NOMO-1 treated with dmso at 0.1 percent for 144 hours (cell line): ENCODE measurements around the gene MROH7.
"Not testable (repeated sequence)": the region's sequence is repeated elsewhere in the genome, so short reads cannot be mapped to it uniquely, and the experiment has no call there.

Source experiments
- DNase-seq: peaks from one replicate; lab custom pipeline; 2025; ENCODE audit not compliant: unreplicated experiment; lab: John Stamatoyannopoulos, UW

MROH7 gene

DNA sequence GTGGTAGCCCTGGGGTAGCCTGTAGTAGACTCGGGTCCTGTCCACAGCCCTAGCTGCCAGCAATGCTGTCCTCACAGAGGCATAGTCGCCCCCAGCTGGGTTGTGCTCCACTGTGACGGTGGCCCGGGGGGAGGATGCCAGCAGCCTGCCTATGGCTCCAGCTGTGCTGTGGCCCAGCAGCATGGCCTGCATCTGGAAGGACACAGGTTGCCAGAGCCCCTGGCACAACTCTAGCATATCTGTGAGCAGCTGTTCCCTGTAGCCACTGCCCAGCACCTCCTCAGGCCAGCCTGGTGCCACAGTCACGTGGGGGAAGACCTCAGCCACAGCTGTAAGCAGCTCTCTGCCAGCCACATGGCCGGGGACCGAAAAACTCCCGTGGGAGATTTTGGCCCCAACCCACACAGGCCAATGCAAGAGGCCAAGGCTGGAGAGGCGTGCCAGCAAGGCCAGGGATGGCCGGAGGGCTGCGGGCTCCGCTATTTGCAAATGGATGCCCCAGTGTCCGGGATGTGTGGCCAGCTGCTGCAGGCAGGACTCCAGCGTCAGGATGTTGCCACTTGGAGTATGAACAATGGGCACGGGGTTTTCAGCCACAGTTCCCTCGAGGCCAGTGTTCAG is 32.2 kb upstream of the MROH7 start:
- DNase-seq: no peak

DNA sequence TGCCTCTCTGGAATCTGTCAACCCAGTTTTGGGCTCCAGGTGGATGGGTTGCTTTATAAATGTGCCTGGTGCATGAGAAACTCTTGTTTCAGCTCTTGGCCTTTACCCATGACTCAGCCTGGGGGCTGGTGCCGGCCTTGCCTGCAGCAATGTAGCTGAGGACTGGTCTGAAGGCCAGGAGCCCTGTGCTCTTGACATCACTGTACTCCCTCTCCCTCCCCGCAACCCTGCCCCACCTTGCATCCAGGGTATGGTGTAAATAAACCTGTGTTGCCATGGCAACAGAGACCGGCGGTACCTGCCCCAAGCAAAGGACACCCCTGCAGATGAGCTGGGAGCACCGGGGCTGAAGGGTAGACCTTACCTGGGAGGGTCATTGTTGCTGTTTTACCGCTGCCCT is 31.5 kb upstream of the MROH7 start:
- no peak for DNase-seq

- DNase-seq: no peak
Observed at GRCh38 chr1:54610601-54611580, 30.7 kb upstream of the MROH7 start.

DNA sequence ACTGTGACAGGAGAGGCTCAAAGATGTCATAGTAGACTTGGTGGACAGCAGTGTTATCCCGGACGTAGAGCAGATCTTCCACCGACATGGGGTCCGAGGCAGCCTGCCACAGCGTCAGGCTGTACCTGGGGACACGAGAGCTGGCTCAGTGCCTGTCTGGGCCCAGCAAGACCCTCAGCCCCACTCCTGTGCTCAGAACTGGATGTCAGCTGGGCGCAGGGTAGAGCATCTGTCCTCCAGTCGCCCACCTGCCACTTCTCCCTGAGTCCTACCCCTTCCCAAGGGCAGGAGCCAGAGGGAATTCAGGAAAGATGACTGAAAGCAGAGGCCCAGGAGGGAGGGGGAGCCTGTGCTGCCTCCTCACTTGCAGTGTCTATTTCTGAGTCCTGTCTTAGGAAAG is 30.0 kb upstream of the MROH7 start:
- DNase-seq: no peak

- no peak for DNase-seq
Observed at GRCh38 chr1:54614024-54614423, 27.6 kb upstream of the MROH7 start.

DNA sequence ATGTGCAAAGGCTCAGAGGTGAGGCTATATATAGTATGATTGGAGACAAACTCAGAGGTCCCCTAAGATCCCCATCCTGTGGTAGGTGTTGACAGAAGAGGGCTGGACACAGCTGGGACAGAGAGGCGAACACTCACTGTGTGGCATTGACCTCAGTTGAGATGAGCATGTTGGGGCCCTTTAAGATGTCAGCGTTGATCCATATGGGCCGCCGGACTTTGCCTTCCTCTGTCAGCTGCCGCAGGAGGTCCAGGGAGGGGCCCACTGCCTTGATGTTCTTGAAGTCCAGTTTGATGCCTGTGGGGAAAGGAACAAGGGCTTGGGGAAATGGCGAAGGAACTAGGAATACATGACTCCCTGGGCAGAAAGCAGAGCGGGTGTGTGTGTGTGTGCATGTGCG is 27.0 kb upstream of the MROH7 start:
- no peak for DNase-seq

GRCh38 chr1:54615531-54616279 is 25.9 kb upstream of the MROH7 start:
- peak; percentile 31 for DNase-seq

GRCh38 chr1:54619749-54620148 is 21.8 kb upstream of the MROH7 start:
- DNase-seq: no peak

DNA sequence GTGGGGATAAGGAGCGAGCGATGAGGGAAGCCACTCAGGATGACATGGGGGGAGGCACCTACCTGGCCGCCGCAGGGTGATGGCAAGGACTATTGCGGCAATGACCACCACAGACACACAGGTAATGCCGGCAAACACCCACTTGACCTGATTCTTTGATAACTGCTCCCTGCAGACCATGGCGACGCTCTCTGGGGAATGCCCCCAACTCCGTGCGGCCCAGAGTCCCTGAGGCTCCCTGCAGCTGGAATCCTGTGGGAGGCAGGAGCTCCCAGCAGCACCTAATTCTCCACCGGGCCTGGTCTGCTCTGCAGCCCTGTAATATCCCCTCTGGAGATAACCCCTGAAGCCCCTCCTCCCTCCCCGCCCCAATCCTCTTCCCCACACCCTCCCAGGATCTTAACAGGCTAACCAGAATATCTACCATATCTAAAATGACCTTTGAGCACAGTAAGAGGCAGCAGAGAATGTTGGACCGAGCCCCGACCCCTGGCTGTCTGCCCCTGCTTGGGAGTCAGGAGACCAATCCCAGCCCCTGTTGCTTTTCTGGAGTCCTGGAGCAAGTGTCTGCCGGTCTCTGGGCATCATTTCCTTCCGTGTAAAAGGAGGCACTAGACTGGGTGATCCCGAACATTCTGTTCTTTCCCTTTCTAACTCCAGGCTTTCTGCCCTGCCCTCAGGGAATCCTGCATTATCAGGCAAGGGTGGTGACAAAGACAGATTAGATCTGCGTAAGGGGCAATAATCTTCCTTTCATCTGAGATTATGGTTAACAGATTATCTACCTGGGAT is 18.2 kb upstream of the MROH7 start, which contains the start of gene FAM151A:
Gene FAM151A, minus strand, starts transcription at position 310 of the 792 bp plus-strand sequence. Its CDS starts 130 bp downstream, at position 180.
- no peak for DNase-seq

GRCh38 chr1:54624466-54625464 is 16.8 kb upstream of the MROH7 start:
- DNase-seq: no peak

DNA sequence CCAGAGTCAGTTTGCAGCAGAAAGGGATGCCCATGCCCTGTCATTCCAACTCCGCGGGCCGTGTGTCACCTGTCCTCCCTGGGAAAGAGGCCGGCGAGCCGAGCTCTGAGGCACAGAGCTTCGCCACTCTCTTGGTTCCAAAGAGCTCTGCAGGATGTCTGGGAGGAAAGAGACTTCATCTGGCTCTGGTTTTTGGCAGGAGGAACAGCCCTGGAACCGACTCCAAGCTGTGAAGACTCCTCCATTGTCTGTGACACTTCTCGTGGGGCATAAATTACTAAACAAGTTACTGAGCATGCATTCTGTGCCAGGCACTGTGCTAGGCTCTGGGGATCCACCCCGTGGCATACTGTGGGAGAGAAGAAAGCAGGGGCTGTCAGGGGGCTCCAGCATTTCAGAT is 14.4 kb upstream of the MROH7 start:
- no peak for DNase-seq

GRCh38 chr1:54635804-54636203 is 5.8 kb upstream of the MROH7 start:
- DNase-seq: not testable (repeated sequence)

DNA sequence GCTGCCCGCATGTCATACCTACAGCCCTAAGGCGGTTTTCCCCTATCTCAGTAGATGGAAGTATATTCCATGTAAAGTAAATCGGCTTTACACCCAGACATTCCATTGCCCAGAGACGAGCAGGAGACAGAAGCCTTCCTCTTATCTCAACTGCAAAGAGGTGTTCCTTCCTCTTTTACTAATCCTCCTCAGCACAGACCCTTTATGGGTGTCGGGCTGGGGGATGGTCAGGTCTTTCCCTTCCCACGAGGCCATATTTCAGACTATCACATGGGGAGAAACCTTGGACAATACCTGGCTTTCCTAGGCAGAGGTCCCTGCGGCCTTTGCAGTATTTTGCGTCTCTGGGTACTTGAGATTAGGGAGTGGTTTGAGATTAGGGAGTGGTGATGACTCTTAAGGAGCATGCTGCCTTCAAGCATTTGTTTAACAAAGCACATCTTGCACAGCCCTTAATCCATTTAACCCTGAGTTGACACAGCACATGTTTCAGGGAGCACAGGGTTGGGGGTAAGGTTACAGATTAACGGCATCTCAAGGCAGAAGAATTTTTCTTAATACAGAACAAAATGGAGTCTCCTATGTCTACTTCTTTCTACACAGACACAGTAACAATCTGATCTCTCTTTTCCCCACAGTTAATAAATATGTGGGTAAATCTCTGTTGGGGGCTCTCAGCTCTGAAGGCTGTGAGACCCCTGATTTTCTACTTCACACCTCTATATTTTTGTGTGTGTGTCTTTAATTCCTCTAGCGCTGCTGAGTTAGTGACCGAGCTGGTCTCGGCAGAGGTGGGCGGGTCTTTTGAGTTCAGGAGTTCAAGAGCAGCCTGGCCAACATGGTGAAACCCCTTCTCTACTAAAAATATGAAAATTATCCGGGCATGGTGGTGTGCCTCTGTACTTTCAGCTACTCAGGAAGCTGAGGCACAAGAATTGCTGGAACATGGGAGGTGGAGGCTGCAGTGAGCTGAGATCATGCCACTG is 4.8 kb upstream of the MROH7 start:
- DNase-seq: not testable (repeated sequence)

DNA sequence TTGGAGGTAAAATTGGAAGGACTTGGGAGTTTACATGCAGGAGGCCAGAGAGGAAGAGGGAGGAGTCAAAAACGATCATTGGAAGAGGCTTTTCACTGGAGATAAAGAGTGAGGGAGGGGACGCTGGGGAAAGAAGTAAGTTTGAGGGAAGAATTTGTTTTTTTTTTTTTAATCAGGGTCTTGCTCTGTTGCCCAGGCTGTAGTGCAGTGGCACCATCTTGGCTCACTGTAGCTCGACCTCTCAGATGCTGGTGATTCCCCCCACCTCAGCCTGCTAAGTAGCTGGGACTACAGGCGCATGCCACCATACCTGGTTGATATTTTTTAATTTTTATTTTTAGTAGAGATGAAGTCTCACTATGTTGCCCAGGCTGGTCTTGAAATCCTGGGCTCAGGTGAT is 1.2 kb upstream of the MROH7 start:
- no peak for DNase-seq

- no peak for DNase-seq
Observed at GRCh38 chr1:54643736-54644135, 2.1 kb downstream of the MROH7 start.

DNA sequence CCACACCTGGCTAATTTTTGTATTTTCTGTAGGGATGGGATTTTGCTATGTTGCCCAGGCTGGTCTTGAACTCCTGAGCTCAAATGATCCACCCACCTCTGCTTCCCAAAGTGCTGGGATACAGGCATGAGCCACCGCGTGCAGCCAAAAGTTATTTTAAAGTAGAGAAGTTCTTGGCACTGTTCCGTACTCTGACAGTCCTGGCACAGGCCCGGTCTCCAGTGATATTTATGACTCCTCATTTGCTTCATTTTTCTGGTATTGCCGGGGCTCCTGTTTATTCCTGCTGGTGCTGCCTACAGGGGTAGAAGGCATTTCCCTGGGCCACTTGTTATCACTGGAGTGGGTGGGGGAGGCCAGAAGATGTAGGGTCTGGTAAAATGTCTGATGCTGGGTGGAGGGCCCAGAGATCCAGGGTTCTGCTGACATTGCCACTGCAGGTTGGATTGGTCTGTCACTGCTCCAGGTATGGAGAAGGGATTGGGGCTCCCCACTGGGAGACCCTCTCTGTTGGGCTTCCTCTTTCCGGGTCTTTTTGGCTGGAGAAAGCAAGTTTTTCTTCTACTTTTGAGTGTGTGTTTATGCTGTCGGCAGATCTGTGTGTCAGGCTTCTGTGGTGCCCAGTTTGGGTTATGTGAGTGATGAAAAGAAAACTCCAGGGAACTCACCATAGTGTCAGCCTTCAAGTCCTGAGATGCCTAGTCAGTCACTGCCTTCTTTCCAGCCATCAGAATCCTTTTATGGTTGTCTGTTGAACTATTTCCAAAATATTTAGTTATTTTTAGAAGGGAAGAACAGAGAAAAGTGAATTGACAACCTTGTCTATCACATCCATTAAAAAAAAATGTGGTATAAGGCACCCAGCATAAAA is 4.5 kb downstream of the MROH7 start:
- DNase-seq: no peak

- DNase-seq: no peak
Observed at GRCh38 chr1:54649130-54649898, 7.7 kb downstream of the MROH7 start.
